Vagina (tissue), 2 donors: ENCODE data around the gene MCOLN1. TPM values are rescaled to one million over a fixed set of nuclear protein-coding genes. Genes with fewer than 3 reads are reported as not detected.

Source experiments
- DNase-seq, 2 donors: peaks; one replicate each; pipeline ENCODE4 v3.0.0-alpha.2; 2017; ENCODE audit errors: extremely low spot score in 2 of 2
- H3K27ac ChIP-seq: fragments of 200-600 bp; sonication (generic); one replicate; pipeline ENCODE4 v1.5.1; 2019
- H3K27me3 ChIP-seq: fragments of 200-600 bp; sonication (generic); one replicate; pipeline ENCODE4 v1.5.1; 2019
- H3K36me3 ChIP-seq, 2 donors: fragments of 200-600 bp; sonication (generic); one replicate each; pipeline ENCODE4 v1.5.1; 2017 to 2019
- H3K4me1 ChIP-seq: fragments of 200-600 bp; sonication (generic); one replicate; pipeline ENCODE4 v1.5.1; 2019
- H3K4me3 ChIP-seq, 2 donors: fragments of 200-600 bp; sonication (generic); 1 replicate in 1 of 2; 2 replicates in 1 of 2; pipeline ENCODE4 v1.5.1; 2016 to 2019
- H3K9me3 ChIP-seq: fragments of 200-600 bp; sonication (generic); one replicate; pipeline ENCODE4 v1.5.1; 2019
- POLR2A ChIP-seq, 2 donors: fragments of 450-650 bp; IDR thresholded peaks; one replicate each; pipeline ENCODE4 v1.6.1; 2017; ENCODE audit warnings: antibody characterized with exemption in 2 of 2, mild to moderate bottlenecking in 2 of 2, moderate library complexity in 2 of 2
- POLR2AphosphoS5 ChIP-seq, 2 donors: sonication (generic); formaldehyde crosslinking; IDR thresholded peaks; one replicate each; pipeline ENCODE4 v1.9.0; 2017; ENCODE audit warnings: antibody characterized with exemption in 2 of 2, mild to moderate bottlenecking in 2 of 2, low read depth in 1 of 2; ENCODE audit not compliant: insufficient read depth in 1 of 2
- intact Hi-C: fragments of 100-400 bp; cut with DNase I; formaldehyde crosslinking; loops from one replicate; pipeline ENCODE4 v1.15.1; 2023
- total RNA-seq: library from RNA; depleted of rRNA; stranded (reverse); fragments of >200 nt; gene quantifications from one replicate; pipeline ENCODE4 v1.2.3, GENCODE V29; 2016
- TF ChIP-seq, protein P1 (sequence below), 3 experiments: fragments of 450-650 bp in 2 of 3; fragments of 200-600 bp in 1 of 3; sonication (generic) in 1 of 3; IDR thresholded peaks; one replicate each; pipeline ENCODE4 v1.5.1; 2017 to 2019; ENCODE audit warnings: antibody characterized with exemption in 3 of 3, mild to moderate bottlenecking in 2 of 3, moderate library complexity in 2 of 3

MCOLN1 gene
- total RNA-seq, 1 donor from 2014 or later = 20.4 TPM

- Histone ChIP-seq H3K9me3 (no peaks in the 10 kb centered on the region), H3K4me1 (no peaks in the 10 kb centered on the region), H3K27ac (no peak overlapping the region), H3K27me3 (no peaks in the 10 kb centered on the region), H3K4me3 (no peak overlapping the region), H3K36me3 (peaks cover 3 to 67% of the 10 kb centered on the region in 2 donors)
- DNase-seq = no peak
- intact Hi-C loops = no loop called here
- TF ChIP-seq, protein P1, sequence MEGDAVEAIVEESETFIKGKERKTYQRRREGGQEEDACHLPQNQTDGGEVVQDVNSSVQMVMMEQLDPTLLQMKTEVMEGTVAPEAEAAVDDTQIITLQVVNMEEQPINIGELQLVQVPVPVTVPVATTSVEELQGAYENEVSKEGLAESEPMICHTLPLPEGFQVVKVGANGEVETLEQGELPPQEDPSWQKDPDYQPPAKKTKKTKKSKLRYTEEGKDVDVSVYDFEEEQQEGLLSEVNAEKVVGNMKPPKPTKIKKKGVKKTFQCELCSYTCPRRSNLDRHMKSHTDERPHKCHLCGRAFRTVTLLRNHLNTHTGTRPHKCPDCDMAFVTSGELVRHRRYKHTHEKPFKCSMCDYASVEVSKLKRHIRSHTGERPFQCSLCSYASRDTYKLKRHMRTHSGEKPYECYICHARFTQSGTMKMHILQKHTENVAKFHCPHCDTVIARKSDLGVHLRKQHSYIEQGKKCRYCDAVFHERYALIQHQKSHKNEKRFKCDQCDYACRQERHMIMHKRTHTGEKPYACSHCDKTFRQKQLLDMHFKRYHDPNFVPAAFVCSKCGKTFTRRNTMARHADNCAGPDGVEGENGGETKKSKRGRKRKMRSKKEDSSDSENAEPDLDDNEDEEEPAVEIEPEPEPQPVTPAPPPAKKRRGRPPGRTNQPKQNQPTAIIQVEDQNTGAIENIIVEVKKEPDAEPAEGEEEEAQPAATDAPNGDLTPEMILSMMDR (IDR thresholded peaks at IDR 0.05) = no peak
- no peak for TF ChIP-seq POLR2AphosphoS5 (IDR thresholded peaks at IDR 0.05; ENCODE audit: insufficient read depth in 1 of 2, low read depth in 1 of 2)
- no peak for TF ChIP-seq POLR2A (IDR thresholded peaks at IDR 0.05)
These were observed 36.7 kb downstream of the MCOLN1 start for GRCh38 chr19:7559102-7559501.

DNA sequence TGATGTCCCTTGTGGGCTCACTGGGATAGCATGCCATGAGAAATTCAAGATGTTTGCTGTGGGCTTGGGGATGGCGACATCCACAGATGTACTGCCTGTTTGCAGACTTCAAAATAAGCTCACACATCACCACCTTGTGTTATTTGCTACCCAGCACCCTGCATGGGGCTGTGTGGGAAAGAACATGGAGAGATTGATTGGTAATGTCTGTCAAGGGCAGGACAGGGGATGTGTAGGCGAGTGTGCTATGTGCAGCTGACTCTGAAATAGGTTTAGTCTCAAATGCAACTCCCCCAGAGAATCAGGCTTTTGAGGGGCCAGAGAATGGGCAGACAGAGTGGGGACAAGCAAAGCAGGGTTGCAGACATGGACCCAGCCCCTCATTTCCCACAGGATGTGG is 37.8 kb downstream of the MCOLN1 start:
- Histone ChIP-seq H3K27ac (no peak overlapping the region), H3K4me1 (no peaks in the 10 kb centered on the region), H3K27me3 (no peaks in the 10 kb centered on the region), H3K36me3 (peaks cover 3 to 55% of the 10 kb centered on the region in 2 donors), H3K9me3 (no peaks in the 10 kb centered on the region), H3K4me3 (no peak overlapping the region)
- no peak for DNase-seq
- intact Hi-C loops = no loop called here
- TF ChIP-seq POLR2A (IDR thresholded peaks at IDR 0.05) = no peak
- TF ChIP-seq, protein P1 (IDR thresholded peaks at IDR 0.05) = no peak
- no peak for TF ChIP-seq POLR2AphosphoS5 (IDR thresholded peaks at IDR 0.05; ENCODE audit: insufficient read depth in 1 of 2, low read depth in 1 of 2)

DNA sequence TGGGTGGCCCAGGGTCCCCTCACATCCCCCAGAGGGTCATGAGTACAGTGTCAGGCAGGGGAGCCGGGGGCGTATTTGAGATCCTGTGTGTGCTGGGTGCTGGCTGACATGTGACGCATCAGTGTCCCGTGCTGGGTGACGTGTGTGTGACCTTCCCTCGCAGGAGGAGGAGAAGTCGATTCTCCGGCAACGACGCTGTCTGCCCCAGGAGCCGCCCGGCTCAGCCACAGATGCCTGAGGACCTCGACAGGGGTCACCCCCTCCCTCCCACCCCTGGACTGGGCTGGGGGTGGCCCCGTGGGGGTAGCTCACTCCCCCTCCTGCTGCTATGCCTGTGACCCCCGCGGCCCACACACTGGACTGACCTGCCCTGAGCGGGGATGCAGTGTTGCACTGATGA is 38.9 kb downstream of the MCOLN1 start:
- intact Hi-C loops = no loop called here
- no peak for TF ChIP-seq POLR2AphosphoS5 (IDR thresholded peaks at IDR 0.05; ENCODE audit: insufficient read depth in 1 of 2, low read depth in 1 of 2)
- TF ChIP-seq POLR2A (IDR thresholded peaks at IDR 0.05) = no peak
- TF ChIP-seq, protein P1 (IDR thresholded peaks at IDR 0.05) = no peak
- DNase-seq = no peak

DNA sequence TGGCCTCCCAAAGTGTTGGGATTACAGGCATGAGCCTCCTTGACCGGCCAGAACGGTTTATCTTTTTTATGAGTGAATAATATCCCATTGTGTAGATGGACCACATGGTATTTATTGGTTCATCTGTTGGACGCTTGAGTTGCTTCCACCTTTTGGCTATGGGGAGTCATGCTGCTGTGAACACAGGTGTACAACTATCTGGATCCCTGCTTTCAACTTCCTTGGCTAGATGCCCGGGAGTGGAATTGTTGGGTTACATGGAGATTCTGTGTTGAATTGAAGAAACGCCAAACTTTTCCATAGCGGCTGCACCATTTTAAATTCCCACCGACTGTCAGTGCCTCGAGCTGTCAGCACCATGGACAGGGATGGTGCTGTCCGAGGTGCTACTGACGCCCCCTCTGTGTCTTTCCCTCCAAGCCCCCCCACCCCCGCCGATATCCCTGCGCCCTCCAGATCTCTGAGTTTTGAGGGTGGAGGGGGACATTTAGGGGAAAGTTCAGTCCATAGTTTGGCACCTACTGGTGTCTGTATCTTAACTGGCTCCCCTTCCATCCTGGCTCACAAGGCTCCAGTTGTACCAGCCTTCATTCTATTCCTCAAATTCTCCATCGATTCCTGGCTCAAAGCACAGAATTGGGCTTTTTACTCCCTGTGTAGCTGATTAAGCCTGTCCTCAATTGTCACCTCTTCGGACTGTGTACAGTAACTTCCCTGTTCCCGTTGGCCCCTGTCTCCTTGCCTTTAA is 40.4 kb downstream of the MCOLN1 start:
- no peaks in the 10 kb centered on the region for H3K27me3 ChIP-seq
- intact Hi-C loops = no loop called here
- no peaks in the 10 kb centered on the region for H3K9me3 ChIP-seq
- H3K4me3 ChIP-seq = no peak overlapping the region
- DNase-seq = no peak
- H3K4me1 ChIP-seq = no peaks in the 10 kb centered on the region
- TF ChIP-seq POLR2A (IDR thresholded peaks at IDR 0.05) (no peak), POLR2AphosphoS5 (IDR thresholded peaks at IDR 0.05; ENCODE audit: insufficient read depth in 1 of 2, low read depth in 1 of 2) (no peak)
- TF ChIP-seq, protein P1 (IDR thresholded peaks at IDR 0.05) = no peak
- H3K27ac ChIP-seq = no peak overlapping the region
- peaks cover 0 to 33% of the 10 kb centered on the region in 2 donors for H3K36me3 ChIP-seq

More for the DNA sequence above, 38.9 kb downstream of the MCOLN1 start:
- Histone ChIP-seq H3K36me3 (peaks cover 3 to 48% of the 10 kb centered on the region in 2 donors), H3K27me3 (no peaks in the 10 kb centered on the region), H3K4me3 (no peak overlapping the region), H3K27ac (no peak overlapping the region), H3K4me1 (no peaks in the 10 kb centered on the region), H3K9me3 (no peaks in the 10 kb centered on the region)

DNA sequence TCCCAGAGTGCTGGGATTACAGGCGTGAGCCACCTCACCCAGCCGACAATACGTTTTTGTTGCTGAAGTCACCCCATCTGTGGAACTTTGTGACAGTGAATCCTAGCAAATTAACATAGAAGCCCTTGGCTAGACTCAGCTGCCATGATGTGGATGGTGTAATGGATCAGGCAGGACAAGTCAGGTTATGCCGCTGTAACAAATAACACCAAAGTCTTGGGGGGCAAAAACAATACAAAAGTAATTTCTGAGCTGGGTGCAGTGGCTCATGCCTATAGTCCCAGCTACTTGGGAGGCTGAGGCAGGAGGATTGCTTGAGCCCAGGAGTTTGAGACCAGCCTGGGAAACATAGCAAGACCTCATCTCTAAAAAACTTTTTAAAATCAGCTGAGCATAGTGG is 42.4 kb downstream of the MCOLN1 start:
- H3K4me1 ChIP-seq = no peaks in the 10 kb centered on the region
- H3K36me3 ChIP-seq = peaks cover 0 to 13% of the 10 kb centered on the region in 2 donors
- intact Hi-C loops = no loop called here
- TF ChIP-seq POLR2A (IDR thresholded peaks at IDR 0.05) (no peak), POLR2AphosphoS5 (IDR thresholded peaks at IDR 0.05; ENCODE audit: insufficient read depth in 1 of 2, low read depth in 1 of 2) (no peak)
- TF ChIP-seq, protein P1 (IDR thresholded peaks at IDR 0.05) = no peak
- no peaks in the 10 kb centered on the region for H3K9me3 ChIP-seq
- H3K27me3 ChIP-seq = no peaks in the 10 kb centered on the region
- H3K27ac ChIP-seq = no peak overlapping the region
- no peak for DNase-seq
- H3K4me3 ChIP-seq = no peak overlapping the region
